Neural cell (in vitro differentiated cells): Measurements from ENCODE around the gene ARL8A. TPM values are rescaled to one million over a fixed set of nuclear protein-coding genes. Genes with fewer than 3 reads are reported as not detected.

ENCODE experiments used
- H2AFZ ChIP-seq: fragments of 200-600, 300-800 bp; sonication (generic), shearing (Covaris generic); 2 replicates; pipeline ENCODE4 v1.6.0; 2014; ENCODE audit warnings: low read depth, mild to moderate bottlenecking, antibody characterized with exemption, low read length, moderate library complexity
- H3F3A ChIP-seq: fragments of 200-600 bp; shearing (Covaris generic); 2 replicates; pipeline ENCODE4 v1.6.1; 2016; ENCODE audit warnings: mild to moderate bottlenecking, moderate library complexity, mixed read lengths, antibody characterized with exemption, low read length; ENCODE audit not compliant: insufficient read depth, poor library complexity, severe bottlenecking
- H3K27ac ChIP-seq: fragments of 200-600, 300-800 bp; sonication (generic), shearing (Covaris generic); 2 replicates; pipeline ENCODE4 v1.5.1; 2014; ENCODE audit warnings: mild to moderate bottlenecking, low read length, moderate library complexity
- H3K27me3 ChIP-seq: fragments of 300-800, 200-600 bp; sonication (generic), shearing (Covaris generic); 2 replicates; pipeline ENCODE4 v1.6.0; 2014; ENCODE audit warnings: mild to moderate bottlenecking, low read depth, low read length, moderate library complexity; ENCODE audit not compliant: insufficient read depth
- H3K36me3 ChIP-seq: fragments of 300-800, 200-600 bp; sonication (generic), shearing (Covaris generic); 2 replicates; pipeline ENCODE4 v1.5.1; 2014; ENCODE audit warnings: mild to moderate bottlenecking, antibody characterized with exemption, low read length, moderate library complexity; ENCODE audit not compliant: insufficient read depth
- H3K4me2 ChIP-seq: fragments of 300-800, 200-600 bp; sonication (generic), shearing (Covaris generic); 2 replicates; pipeline ENCODE4 v1.6.0; 2014; ENCODE audit warnings: mild to moderate bottlenecking, low read length
- H3K4me3 ChIP-seq: fragments of 300-800, 200-600 bp; sonication (generic), shearing (Covaris generic); 2 replicates; pipeline ENCODE4 v1.5.1; 2014; ENCODE audit warnings: mild to moderate bottlenecking, low read length, moderate library complexity
- H3K79me2 ChIP-seq: fragments of 200-600 bp; shearing (Covaris generic); replicated peaks from 2 replicates; pipeline ENCODE4 v1.6.0; 2014; ENCODE audit warnings: mild to moderate bottlenecking, low read length, moderate library complexity; ENCODE audit not compliant: insufficient read depth
- H3K9ac ChIP-seq: fragments of 300-800, 200-600 bp; sonication (generic), shearing (Covaris generic); 2 replicates; pipeline ENCODE4 v1.6.1; 2016; ENCODE audit warnings: mild to moderate bottlenecking, low read length, mixed read lengths
- H3K9me2 ChIP-seq: fragments of 200-600 bp; shearing (Covaris generic); 2 replicates; pipeline ENCODE4 v1.6.1; 2016; ENCODE audit warnings: mild to moderate bottlenecking, low read length, mixed read lengths; ENCODE audit not compliant: insufficient read depth
- H3K9me3 ChIP-seq: fragments of 200-600, 300-800 bp; sonication (generic), shearing (Covaris generic); 2 replicates; pipeline ENCODE4 v1.6.1; 2016; ENCODE audit warnings: mild to moderate bottlenecking, mixed run types, low read length, moderate library complexity, mixed read lengths
- H4K20me1 ChIP-seq: fragments of 200-600 bp; shearing (Covaris generic); 2 replicates; pipeline ENCODE4 v1.6.1; 2016; ENCODE audit warnings: mild to moderate bottlenecking, mixed run types; ENCODE audit not compliant: insufficient read depth
- EP300 ChIP-seq: fragments of 450-650 bp; conservative IDR thresholded peaks from 2 replicates; pipeline ENCODE4 v1.6.1; 2014; ENCODE audit warnings: antibody characterized with exemption, mild to moderate bottlenecking, moderate library complexity; ENCODE audit not compliant: poor library complexity, severe bottlenecking
- EZH2 ChIP-seq: fragments of 200-600, 300-800 bp; shearing (Covaris generic), sonication (generic); IDR thresholded peaks from 2 replicates; pipeline ENCODE4 v1.6.1; 2014; ENCODE audit warnings: antibody characterized with exemption, low read length, borderline replicate concordance, mild to moderate bottlenecking; ENCODE audit not compliant: insufficient read depth, poor library complexity, severe bottlenecking
- MXI1 ChIP-seq: fragments of 450-650 bp; conservative IDR thresholded peaks from 2 replicates; pipeline ENCODE4 v1.6.1; 2014; ENCODE audit warnings: antibody characterized with exemption, mild to moderate bottlenecking; ENCODE audit not compliant: poor library complexity, severe bottlenecking
- POLR2AphosphoS5 ChIP-seq: IDR thresholded peaks from 2 replicates; pipeline ENCODE4 v1.6.1; 2012
- RAD21 ChIP-seq: fragments of 450-650 bp; conservative IDR thresholded peaks from 2 replicates; pipeline ENCODE4 v1.6.1; 2014; ENCODE audit warnings: antibody characterized with exemption, mild to moderate bottlenecking, moderate library complexity
- SMC3 ChIP-seq: fragments of 450-650 bp; conservative IDR thresholded peaks from 2 replicates; pipeline ENCODE4 v1.6.1; 2014; ENCODE audit warnings: antibody characterized with exemption, mild to moderate bottlenecking, moderate library complexity; ENCODE audit not compliant: poor library complexity
- TAF1 ChIP-seq: IDR thresholded peaks from 2 replicates; pipeline ENCODE4 v1.6.1; 2012; ENCODE audit warnings: low read depth
- polyA plus RNA-seq: library from polyadenylated mRNA; depleted of rRNA; stranded (reverse); fragments of >200 nt; gene quantifications from 2 replicates; pipeline ENCODE4 v1.2.3, GENCODE V29; 2014
- TF ChIP-seq, protein P1 (sequence below): fragments of 450-650 bp; IDR thresholded peaks from 2 replicates; pipeline ENCODE4 v1.5.1; 2014; ENCODE audit warnings: antibody characterized with exemption, mild to moderate bottlenecking, moderate library complexity; ENCODE audit not compliant: poor library complexity, severe bottlenecking
- TF ChIP-seq, protein P2 (sequence below): IDR thresholded peaks from 2 replicates; pipeline ENCODE4 v1.6.1; 2012; ENCODE audit warnings: borderline replicate concordance

The ARL8A gene
- polyA plus RNA-seq, 1 donor from 2014 or later = 89.4 TPM

DNA sequence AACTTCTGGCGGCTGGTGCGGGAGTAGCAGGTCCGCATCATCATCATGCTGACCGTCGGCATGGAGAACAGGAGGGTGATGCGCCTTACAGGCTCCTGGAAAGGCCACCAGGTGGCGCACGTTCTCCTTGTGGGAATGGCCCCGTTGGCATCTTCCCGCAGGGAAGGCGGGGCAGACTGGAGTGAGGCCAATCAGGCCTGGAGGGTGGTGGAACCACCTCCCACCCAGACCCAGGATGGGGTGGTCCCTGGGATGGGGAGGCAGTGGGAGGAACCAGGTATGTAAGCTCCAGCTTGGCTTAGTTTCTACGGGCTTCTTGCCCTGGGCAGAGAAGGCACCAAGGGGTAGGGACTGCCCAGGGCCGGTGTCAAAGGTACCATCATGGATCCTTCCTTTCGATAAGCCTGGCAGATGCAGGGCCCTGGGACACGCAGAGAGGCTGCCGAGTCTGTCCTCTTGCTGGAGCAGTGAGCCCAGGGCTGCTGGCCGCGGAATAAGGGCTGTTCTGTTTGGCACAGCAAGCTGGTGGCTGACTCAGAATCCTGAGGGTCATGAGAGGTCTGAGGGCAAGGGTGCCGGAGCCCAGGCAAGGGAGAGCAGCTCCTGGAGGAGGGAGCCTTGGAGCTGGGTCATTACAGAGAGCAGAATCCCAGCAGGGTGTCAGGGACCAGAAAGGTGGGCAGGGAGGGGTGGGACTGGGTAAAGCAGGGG is 40.4 kb upstream of the ARL8A start:
- Histone ChIP-seq H3K9ac (no peak overlapping the region), H3K36me3 (no peaks in the 10 kb centered on the region), H3K9me2 (no peaks in the 10 kb centered on the region), H3K79me2 (no peaks in the 10 kb centered on the region), H3K9me3 (no peaks in the 10 kb centered on the region), H2AFZ (no peak overlapping the region), H3K4me2 (no peak overlapping the region), H4K20me1 (no peaks in the 10 kb centered on the region), H3F3A (no peaks in the 10 kb centered on the region), H3K27ac (no peak overlapping the region), H3K27me3 (no peaks in the 10 kb centered on the region), H3K4me3 (no peak overlapping the region)
- TF ChIP-seq MXI1 (no peak), TAF1 (no peak), EP300 (no peak), EZH2 (no peak), RAD21 (peak; percentile 74), SMC3 (peak; percentile 82), POLR2AphosphoS5 (no peak)
- TF ChIP-seq, protein P1, sequence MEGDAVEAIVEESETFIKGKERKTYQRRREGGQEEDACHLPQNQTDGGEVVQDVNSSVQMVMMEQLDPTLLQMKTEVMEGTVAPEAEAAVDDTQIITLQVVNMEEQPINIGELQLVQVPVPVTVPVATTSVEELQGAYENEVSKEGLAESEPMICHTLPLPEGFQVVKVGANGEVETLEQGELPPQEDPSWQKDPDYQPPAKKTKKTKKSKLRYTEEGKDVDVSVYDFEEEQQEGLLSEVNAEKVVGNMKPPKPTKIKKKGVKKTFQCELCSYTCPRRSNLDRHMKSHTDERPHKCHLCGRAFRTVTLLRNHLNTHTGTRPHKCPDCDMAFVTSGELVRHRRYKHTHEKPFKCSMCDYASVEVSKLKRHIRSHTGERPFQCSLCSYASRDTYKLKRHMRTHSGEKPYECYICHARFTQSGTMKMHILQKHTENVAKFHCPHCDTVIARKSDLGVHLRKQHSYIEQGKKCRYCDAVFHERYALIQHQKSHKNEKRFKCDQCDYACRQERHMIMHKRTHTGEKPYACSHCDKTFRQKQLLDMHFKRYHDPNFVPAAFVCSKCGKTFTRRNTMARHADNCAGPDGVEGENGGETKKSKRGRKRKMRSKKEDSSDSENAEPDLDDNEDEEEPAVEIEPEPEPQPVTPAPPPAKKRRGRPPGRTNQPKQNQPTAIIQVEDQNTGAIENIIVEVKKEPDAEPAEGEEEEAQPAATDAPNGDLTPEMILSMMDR = peak; percentile 81
- TF ChIP-seq, protein P2, sequence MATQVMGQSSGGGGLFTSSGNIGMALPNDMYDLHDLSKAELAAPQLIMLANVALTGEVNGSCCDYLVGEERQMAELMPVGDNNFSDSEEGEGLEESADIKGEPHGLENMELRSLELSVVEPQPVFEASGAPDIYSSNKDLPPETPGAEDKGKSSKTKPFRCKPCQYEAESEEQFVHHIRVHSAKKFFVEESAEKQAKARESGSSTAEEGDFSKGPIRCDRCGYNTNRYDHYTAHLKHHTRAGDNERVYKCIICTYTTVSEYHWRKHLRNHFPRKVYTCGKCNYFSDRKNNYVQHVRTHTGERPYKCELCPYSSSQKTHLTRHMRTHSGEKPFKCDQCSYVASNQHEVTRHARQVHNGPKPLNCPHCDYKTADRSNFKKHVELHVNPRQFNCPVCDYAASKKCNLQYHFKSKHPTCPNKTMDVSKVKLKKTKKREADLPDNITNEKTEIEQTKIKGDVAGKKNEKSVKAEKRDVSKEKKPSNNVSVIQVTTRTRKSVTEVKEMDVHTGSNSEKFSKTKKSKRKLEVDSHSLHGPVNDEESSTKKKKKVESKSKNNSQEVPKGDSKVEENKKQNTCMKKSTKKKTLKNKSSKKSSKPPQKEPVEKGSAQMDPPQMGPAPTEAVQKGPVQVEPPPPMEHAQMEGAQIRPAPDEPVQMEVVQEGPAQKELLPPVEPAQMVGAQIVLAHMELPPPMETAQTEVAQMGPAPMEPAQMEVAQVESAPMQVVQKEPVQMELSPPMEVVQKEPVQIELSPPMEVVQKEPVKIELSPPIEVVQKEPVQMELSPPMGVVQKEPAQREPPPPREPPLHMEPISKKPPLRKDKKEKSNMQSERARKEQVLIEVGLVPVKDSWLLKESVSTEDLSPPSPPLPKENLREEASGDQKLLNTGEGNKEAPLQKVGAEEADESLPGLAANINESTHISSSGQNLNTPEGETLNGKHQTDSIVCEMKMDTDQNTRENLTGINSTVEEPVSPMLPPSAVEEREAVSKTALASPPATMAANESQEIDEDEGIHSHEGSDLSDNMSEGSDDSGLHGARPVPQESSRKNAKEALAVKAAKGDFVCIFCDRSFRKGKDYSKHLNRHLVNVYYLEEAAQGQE = no peak

DNA sequence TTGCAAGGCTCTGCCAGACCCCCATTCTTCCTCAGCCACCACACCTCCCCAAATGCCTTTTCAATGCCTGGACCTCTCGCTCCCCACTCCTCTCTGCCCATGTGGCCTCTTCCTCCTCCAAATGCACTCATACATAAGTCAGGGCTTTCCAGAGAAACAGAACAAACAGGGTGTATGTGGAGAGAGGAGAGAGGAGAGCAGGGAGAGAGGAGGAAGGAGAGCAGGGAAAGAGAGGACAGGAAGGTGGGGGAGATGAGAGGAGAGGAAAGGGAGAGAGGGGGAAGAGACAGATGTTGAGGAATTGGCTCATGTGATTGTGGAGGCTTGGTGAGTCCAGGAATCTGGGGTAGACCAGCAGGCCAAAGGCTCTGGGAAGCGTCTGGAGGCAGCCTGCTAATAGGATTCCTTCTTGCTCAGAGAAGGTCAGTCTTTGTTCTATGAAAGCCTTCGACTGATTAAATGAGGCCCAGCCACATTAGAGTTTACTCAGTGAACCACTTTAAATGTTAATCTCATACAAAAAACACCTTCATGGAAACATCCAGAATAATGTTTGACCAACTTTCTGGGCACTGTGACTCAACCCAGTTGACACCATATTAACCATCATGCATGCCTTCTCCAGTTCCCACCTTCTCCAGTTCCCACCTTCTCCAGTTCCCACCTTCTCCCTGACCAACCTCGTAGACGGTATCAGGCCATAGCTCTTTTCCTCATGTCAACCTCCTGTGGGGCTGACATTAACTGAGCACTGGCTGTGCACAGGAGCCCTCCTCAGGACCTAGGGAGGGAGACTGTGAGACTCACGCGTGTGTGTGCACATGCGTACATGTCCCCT is 37.7 kb upstream of the ARL8A start:
- Histone ChIP-seq H3K27ac (no peak overlapping the region), H3K4me2 (no peak overlapping the region)

More for the DNA sequence above, 37.7 kb upstream of the ARL8A start:
- TF ChIP-seq SMC3 = no peak
- TF ChIP-seq RAD21 = no peak
- no peak for TF ChIP-seq POLR2AphosphoS5
- TF ChIP-seq EP300 = no peak
- TF ChIP-seq, protein P2 = no peak
- TF ChIP-seq MXI1 = no peak
- TF ChIP-seq, protein P1 = no peak
- TF ChIP-seq EZH2 = no peak
- TF ChIP-seq TAF1 = no peak
- H3K9me3 ChIP-seq = no peaks in the 10 kb centered on the region
- no peaks in the 10 kb centered on the region for H4K20me1 ChIP-seq
- H3K79me2 ChIP-seq = no peaks in the 10 kb centered on the region
- H3F3A ChIP-seq = no peaks in the 10 kb centered on the region
- no peak overlapping the region for H3K4me3 ChIP-seq
- H3K9ac ChIP-seq = no peak overlapping the region
- H3K27me3 ChIP-seq = no peaks in the 10 kb centered on the region
- H3K9me2 ChIP-seq = no peaks in the 10 kb centered on the region
- H3K36me3 ChIP-seq = no peaks in the 10 kb centered on the region
- H2AFZ ChIP-seq = no peak overlapping the region
